GM23338 (cell line): ENCODE results near the gene TENM4.

ENCODE experiments used
- CREB1 ChIP-seq: fragments of 250-450 bp; sonication (Bioruptor Pico); IDR thresholded peaks from 2 replicates; pipeline ENCODE4 v1.5.0; 2020; ENCODE audit warnings: low read depth, mild to moderate bottlenecking, moderate library complexity
- ETS1 ChIP-seq: IDR thresholded peaks from 2 replicates; pipeline ENCODE4 v1.6.1; 2016; ENCODE audit warnings: antibody characterized with exemption
- EZH2 ChIP-seq: fragments of 200-600 bp; sonication (generic); IDR thresholded peaks from one replicate; pipeline ENCODE4 v1.8.0; 2017; ENCODE audit warnings: antibody characterized with exemption, mild to moderate bottlenecking, low read depth; ENCODE audit not compliant: unreplicated experiment
- EZH2phosphoT487 ChIP-seq: fragments of 200-600 bp; sonication (generic); IDR thresholded peaks from one replicate; pipeline ENCODE4 v1.8.1; 2018; ENCODE audit warnings: antibody characterized with exemption; ENCODE audit not compliant: unreplicated experiment
- JUNB ChIP-seq: IDR thresholded peaks from one replicate; pipeline ENCODE4 v1.6.1; 2016; ENCODE audit warnings: antibody characterized with exemption; ENCODE audit not compliant: unreplicated experiment
- NANOG ChIP-seq: IDR thresholded peaks from 2 replicates; pipeline ENCODE4 v1.6.1; 2016; ENCODE audit warnings: antibody characterized with exemption, borderline replicate concordance
- POLR2AphosphoS5 ChIP-seq: IDR thresholded peaks from 2 replicates; pipeline ENCODE4 v1.6.1; 2016; ENCODE audit warnings: antibody characterized with exemption, low read depth
- STAT1 ChIP-seq: IDR thresholded peaks from one replicate; pipeline ENCODE4 v1.6.1; 2016; ENCODE audit warnings: antibody characterized with exemption; ENCODE audit not compliant: unreplicated experiment
- ZNF114 ChIP-seq: fragments of 250-450 bp; sonication (Bioruptor Pico); IDR thresholded peaks from 2 replicates; pipeline ENCODE4 v1.5.0; 2020; ENCODE audit warnings: mild to moderate bottlenecking, moderate library complexity
- ZNF331 ChIP-seq: fragments of 250-450 bp; sonication (Bioruptor Pico); IDR thresholded peaks from 2 replicates; pipeline ENCODE4 v1.5.0; 2020; ENCODE audit warnings: low read depth, mild to moderate bottlenecking, moderate library complexity
- TF ChIP-seq, protein P1 (sequence below), 2 experiments: fragments of 200-600 bp in 1 of 2; sonication (generic) in 1 of 2; conservative IDR thresholded peaks; 2 replicates each; pipeline versions ENCODE4 v1.5.1 to v1.6.1; 2016 to 2017; ENCODE audit warnings: antibody characterized with exemption in 2 of 2, low read depth in 2 of 2, mild to moderate bottlenecking in 2 of 2, moderate library complexity in 1 of 2
- TF ChIP-seq, protein P2 (sequence below): IDR thresholded peaks from one replicate; pipeline ENCODE4 v1.6.1; 2018; ENCODE audit warnings: antibody characterized with exemption; ENCODE audit not compliant: unreplicated experiment

GRCh38 chr11:79371152-79371551 lies 69.7 kb downstream of the TENM4 start:
- TF ChIP-seq, protein P1, sequence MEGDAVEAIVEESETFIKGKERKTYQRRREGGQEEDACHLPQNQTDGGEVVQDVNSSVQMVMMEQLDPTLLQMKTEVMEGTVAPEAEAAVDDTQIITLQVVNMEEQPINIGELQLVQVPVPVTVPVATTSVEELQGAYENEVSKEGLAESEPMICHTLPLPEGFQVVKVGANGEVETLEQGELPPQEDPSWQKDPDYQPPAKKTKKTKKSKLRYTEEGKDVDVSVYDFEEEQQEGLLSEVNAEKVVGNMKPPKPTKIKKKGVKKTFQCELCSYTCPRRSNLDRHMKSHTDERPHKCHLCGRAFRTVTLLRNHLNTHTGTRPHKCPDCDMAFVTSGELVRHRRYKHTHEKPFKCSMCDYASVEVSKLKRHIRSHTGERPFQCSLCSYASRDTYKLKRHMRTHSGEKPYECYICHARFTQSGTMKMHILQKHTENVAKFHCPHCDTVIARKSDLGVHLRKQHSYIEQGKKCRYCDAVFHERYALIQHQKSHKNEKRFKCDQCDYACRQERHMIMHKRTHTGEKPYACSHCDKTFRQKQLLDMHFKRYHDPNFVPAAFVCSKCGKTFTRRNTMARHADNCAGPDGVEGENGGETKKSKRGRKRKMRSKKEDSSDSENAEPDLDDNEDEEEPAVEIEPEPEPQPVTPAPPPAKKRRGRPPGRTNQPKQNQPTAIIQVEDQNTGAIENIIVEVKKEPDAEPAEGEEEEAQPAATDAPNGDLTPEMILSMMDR (conservative IDR thresholded peaks at IDR 0.05; ENCODE audit: low read depth in 2 of 2) = peak in 1 of 2 experiments; percentile 56; a peak in 2 of 4 replicates
- TF ChIP-seq JUNB (no peak), ZNF114 (CRISPR knock-in tag) (no peak), EZH2phosphoT487 (no peak), CREB1 (CRISPR knock-in tag) (no peak), ETS1 (no peak), POLR2AphosphoS5 (no peak), EZH2 (no peak), ZNF331 (no peak), NANOG (no peak), STAT1 (no peak)
- TF ChIP-seq, protein P2, sequence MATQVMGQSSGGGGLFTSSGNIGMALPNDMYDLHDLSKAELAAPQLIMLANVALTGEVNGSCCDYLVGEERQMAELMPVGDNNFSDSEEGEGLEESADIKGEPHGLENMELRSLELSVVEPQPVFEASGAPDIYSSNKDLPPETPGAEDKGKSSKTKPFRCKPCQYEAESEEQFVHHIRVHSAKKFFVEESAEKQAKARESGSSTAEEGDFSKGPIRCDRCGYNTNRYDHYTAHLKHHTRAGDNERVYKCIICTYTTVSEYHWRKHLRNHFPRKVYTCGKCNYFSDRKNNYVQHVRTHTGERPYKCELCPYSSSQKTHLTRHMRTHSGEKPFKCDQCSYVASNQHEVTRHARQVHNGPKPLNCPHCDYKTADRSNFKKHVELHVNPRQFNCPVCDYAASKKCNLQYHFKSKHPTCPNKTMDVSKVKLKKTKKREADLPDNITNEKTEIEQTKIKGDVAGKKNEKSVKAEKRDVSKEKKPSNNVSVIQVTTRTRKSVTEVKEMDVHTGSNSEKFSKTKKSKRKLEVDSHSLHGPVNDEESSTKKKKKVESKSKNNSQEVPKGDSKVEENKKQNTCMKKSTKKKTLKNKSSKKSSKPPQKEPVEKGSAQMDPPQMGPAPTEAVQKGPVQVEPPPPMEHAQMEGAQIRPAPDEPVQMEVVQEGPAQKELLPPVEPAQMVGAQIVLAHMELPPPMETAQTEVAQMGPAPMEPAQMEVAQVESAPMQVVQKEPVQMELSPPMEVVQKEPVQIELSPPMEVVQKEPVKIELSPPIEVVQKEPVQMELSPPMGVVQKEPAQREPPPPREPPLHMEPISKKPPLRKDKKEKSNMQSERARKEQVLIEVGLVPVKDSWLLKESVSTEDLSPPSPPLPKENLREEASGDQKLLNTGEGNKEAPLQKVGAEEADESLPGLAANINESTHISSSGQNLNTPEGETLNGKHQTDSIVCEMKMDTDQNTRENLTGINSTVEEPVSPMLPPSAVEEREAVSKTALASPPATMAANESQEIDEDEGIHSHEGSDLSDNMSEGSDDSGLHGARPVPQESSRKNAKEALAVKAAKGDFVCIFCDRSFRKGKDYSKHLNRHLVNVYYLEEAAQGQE = no peak
